ENCODE measurements around the gene DGKI. TPM values are rescaled to one million over a fixed set of nuclear protein-coding genes. Genes with fewer than 3 reads are reported as not detected.

Gene DGKI
- total and polyA plus RNA-seq, 2 of the 13 experiments (the other 11 are each of a cell fraction or from before 2014, with no cell fraction given) = 0.09 to 0.17 TPM

GRCh38 chr7:137893143-137893742 is 46.5 kb upstream of the DGKI start (continued):
- TF ChIP-seq AHDC1 (CRISPR knock-in tag; IDR thresholded peaks at IDR 0.05; ENCODE audit: borderline replicate concordance) (0 out of 2 replicates have a peak, but pooled peaks have one; percentile 62), RAD51 (IDR thresholded peaks at IDR 0.05; ENCODE audit: borderline replicate concordance) (no peak), RXRB (CRISPR knock-in tag; IDR thresholded peaks at IDR 0.05; ENCODE audit: borderline replicate concordance) (peak; percentile 40; the same call in 1 of the 2 replicates), TFAP4 (IDR thresholded peaks at IDR 0.05; ENCODE audit: borderline replicate concordance, low read depth) (peak; percentile 86), ZNF367 (CRISPR knock-in tag; IDR thresholded peaks at IDR 0.05; ENCODE audit: borderline replicate concordance) (no peak), ZNF646 (CRISPR knock-in tag; IDR thresholded peaks at IDR 0.05) (peak; percentile 95), KLF6 (CRISPR knock-in tag; IDR thresholded peaks at IDR 0.05) (no peak)
